Stomach (tissue), 9 donors: ENCODE data around the gene ZC3H11A. TPM values are rescaled to one million over a fixed set of nuclear protein-coding genes. Genes with fewer than 3 reads are reported as not detected.

Source experiments
- DNase-seq, 2 donors: peaks; one replicate each; pipeline versions ENCODE4 v3.0.0 to v3.0.0-alpha.2; 2013 to 2019
- H3K27ac ChIP-seq, 5 donors: fragments of 200-600 bp in 4 of 5; sonication (generic) in 4 of 5; one replicate each; pipeline ENCODE4 v1.5.1; 2013 to 2019; ENCODE audit warnings: mild to moderate bottlenecking in 1 of 5, moderate library complexity in 1 of 5
- H3K27me3 ChIP-seq, 3 donors: fragments of 200-600 bp; sonication (generic); one replicate each; pipeline ENCODE4 v1.5.1; 2017 to 2019; ENCODE audit warnings: mixed run types in 1 of 3
- H3K36me3 ChIP-seq, 4 donors: fragments of 200-600 bp; sonication (generic); 1 replicate in 3 of 4; 2 replicates in 1 of 4; pipeline ENCODE4 v1.5.1; 2016 to 2019
- H3K4me1 ChIP-seq, 4 donors: fragments of 200-600 bp; sonication (generic); one replicate each; pipeline ENCODE4 v1.5.1; 2016 to 2019
- H3K4me3 ChIP-seq, 4 donors: fragments of 200-600 bp; sonication (generic) in 3 of 4; one replicate each; pipeline ENCODE4 v1.5.1; 2016 to 2019; ENCODE audit warnings: mild to moderate bottlenecking in 1 of 4
- H3K9me3 ChIP-seq, 4 donors: fragments of 200-600 bp; sonication (generic); one replicate each; pipeline ENCODE4 v1.5.1; 2016 to 2019
- CTCF ChIP-seq, 7 experiments: fragments of 450-650 bp in 4 of 7; fragments of 200-600 bp in 3 of 7; sonication (generic) in 3 of 7; IDR thresholded peaks; one replicate each; pipeline ENCODE4 v1.5.1; 2016 to 2019; ENCODE audit warnings: antibody characterized with exemption in 7 of 7, control low read depth in 2 of 7, mild to moderate bottlenecking in 1 of 7
- EP300 ChIP-seq: sonication (generic); formaldehyde crosslinking; IDR thresholded peaks from one replicate; pipeline ENCODE4 v1.6.1; 2017; ENCODE audit warnings: antibody characterized with exemption
- POLR2A ChIP-seq, 4 donors: fragments of 450-650 bp; IDR thresholded peaks; one replicate each; pipeline ENCODE4 v1.6.1; 2016; ENCODE audit warnings: antibody characterized with exemption in 4 of 4, control low read depth in 2 of 4, mild to moderate bottlenecking in 1 of 4, moderate library complexity in 1 of 4
- POLR2AphosphoS5 ChIP-seq, 3 donors: sonication (generic); formaldehyde crosslinking; IDR thresholded peaks; one replicate each; pipeline ENCODE4 v1.6.1; 2016; ENCODE audit warnings: antibody characterized with exemption in 3 of 3
- WGBS, 5 donors: extraction: QIAGEN DNeasy Blood & Tissue Kit in 3 of 5; methylation state at CpG; one replicate each; pipeline versions ENCODE4 v1.1.5 to v1.1.7; 2013 to 2018; 5-methylcytosine and 5-hydroxymethylcytosine counted together
- intact Hi-C: fragments of 100-400 bp; cut with DNase I; formaldehyde crosslinking; loops from one replicate; pipeline ENCODE4 v1.15.1; 2023; ENCODE audit warnings: low total_unique reads
- polyA plus RNA-seq, 3 donors: library from polyadenylated mRNA; stranded (reverse); fragments of 200-250 nt; gene quantifications; one replicate each; pipeline ENCODE4 v1.2.3, GENCODE V29; 2013
- total RNA-seq, 5 donors: library from RNA; depleted of rRNA; stranded (reverse); fragments of >200 nt; gene quantifications; one replicate each; pipeline versions ENCODE4 v1.1.0 to v1.2.3, GENCODE V29; 2014 to 2016
- donor health status: healthy with polysubstance abuse.
- donor health status: Bipolar disorder and iron deficiency.
- donor health status: healthy.

The ZC3H11A gene
- total and polyA plus RNA-seq, 8 donors, result 25.0 to 160 (median 69.4) TPM

GRCh38 chr1:203769505-203770343, 25.7 kb upstream of the ZC3H11A start:
- peak; percentile 74 to 95 for DNase-seq
- H3K27ac ChIP-seq, result peak overlapping the region in 4 of 5 donors; percentile 74 to 88 (median 76)
- H3K36me3 ChIP-seq, result peaks cover 0 to 3% (median 0%) of the 10 kb centered on the region in 4 donors
- 25 to 41% (median 28%) methylated on average over 14 to 15 of the region's 15 CpGs for WGBS, 5 donors
- peak overlapping the region in 1 of 4 donors; percentile 14 for H3K4me3 ChIP-seq
- peak in 2 of 3 donors; percentile 58 to 84 for TF ChIP-seq POLR2AphosphoS5 (IDR thresholded peaks at IDR 0.05)
- TF ChIP-seq EP300, result no peak
- TF ChIP-seq POLR2A (IDR thresholded peaks at IDR 0.05), result no peak
- TF ChIP-seq CTCF (IDR thresholded peaks at IDR 0.05), result no peak
- H3K27me3 ChIP-seq, result no peaks in the 10 kb centered on the region
- no peaks in the 10 kb centered on the region for H3K9me3 ChIP-seq
- intact Hi-C loops, result no loop called here
- peaks cover 6 to 27% (median 18%) of the 10 kb centered on the region in 4 donors for H3K4me1 ChIP-seq

DNA sequence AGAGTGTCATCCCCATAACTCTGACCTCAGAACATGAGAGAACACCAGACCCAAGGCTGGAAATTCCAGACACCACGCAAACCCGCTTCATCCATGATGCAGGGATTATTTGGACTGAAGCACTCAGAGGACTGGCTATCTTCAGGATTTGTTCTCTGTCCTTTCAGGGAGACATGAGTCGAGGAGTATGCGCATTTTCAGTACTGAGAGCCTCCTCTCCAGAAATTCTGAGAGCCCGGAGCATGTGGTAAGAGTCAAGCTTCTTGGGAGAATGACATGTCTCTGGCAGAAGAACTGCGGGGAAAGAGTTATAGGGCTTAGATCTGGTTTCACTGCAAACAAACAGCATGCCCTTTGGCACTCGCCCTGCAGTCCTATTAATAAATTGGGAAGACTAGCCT, 23.5 kb upstream of the ZC3H11A start:
- Histone ChIP-seq H3K36me3 (peaks cover 0 to 3% (median 0%) of the 10 kb centered on the region in 4 donors), H3K9me3 (no peaks in the 10 kb centered on the region), H3K4me1 (peaks cover 6 to 27% (median 18%) of the 10 kb centered on the region in 4 donors), H3K27ac (peak overlapping the region in 4 of 5 donors; percentile 27 to 88 (median 40)), H3K4me3 (no peak overlapping the region), H3K27me3 (no peaks in the 10 kb centered on the region)
- peak in 1 of 2 donors; percentile 70 for DNase-seq
- TF ChIP-seq POLR2AphosphoS5 (IDR thresholded peaks at IDR 0.05) (peak in 2 of 3 donors; percentile 24 to 39), CTCF (IDR thresholded peaks at IDR 0.05) (no peak), EP300 (peak; percentile 50), POLR2A (IDR thresholded peaks at IDR 0.05) (no peak)
- intact Hi-C loops, result no loop called here
- 58 to 79% (median 66%) methylated on average over 7 of the region's 7 CpGs for WGBS, 5 donors

GRCh38 chr1:203772836-203773235, 22.6 kb upstream of the ZC3H11A start:
- 82 to 97% (median 92%) methylated on average over 1 of the region's 1 CpG for WGBS, 5 donors
- H3K9me3 ChIP-seq, result no peaks in the 10 kb centered on the region
- TF ChIP-seq EP300, result no peak
- TF ChIP-seq POLR2A (IDR thresholded peaks at IDR 0.05), result no peak
- no peak for TF ChIP-seq CTCF (IDR thresholded peaks at IDR 0.05)
- TF ChIP-seq POLR2AphosphoS5 (IDR thresholded peaks at IDR 0.05), result no peak

DNA sequence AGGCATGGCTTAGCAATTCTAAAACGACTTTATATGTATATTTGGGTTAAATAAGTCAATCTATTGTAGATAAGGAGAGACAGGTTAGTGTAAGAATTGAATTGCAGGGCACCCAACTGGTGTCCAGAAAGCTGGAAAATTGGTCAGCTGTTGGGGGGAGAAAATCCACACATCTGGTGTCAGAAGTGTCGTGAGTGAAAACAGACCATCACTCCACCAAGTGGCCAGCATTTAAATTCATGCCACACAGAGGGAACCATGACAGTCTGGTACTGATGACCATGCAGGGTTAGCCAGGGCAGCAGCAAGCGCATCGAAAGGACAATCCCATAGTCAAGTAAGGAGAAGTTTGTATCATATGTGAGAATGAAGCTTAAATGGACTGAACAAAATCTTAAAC, 18.8 kb upstream of the ZC3H11A start:
- no peak for DNase-seq
- no peak overlapping the region for H3K27ac ChIP-seq
- WGBS, 5 donors, result 53 to 58% (median 55%) methylated on average over 4 of the region's 4 CpGs
- TF ChIP-seq EP300 (no peak), POLR2AphosphoS5 (IDR thresholded peaks at IDR 0.05) (no peak), POLR2A (IDR thresholded peaks at IDR 0.05) (no peak), CTCF (IDR thresholded peaks at IDR 0.05) (no peak)
- H3K9me3 ChIP-seq, result no peaks in the 10 kb centered on the region
- intact Hi-C loops, result no loop called here
- no peaks in the 10 kb centered on the region for H3K27me3 ChIP-seq
- H3K36me3 ChIP-seq, result peaks cover 0 to 3% (median 0%) of the 10 kb centered on the region in 4 donors
- H3K4me1 ChIP-seq, result peaks cover 0 to 8% (median 1%) of the 10 kb centered on the region in 4 donors
- H3K4me3 ChIP-seq, result no peak overlapping the region

More at GRCh38 chr1:203772836-203773235, 22.6 kb upstream of the ZC3H11A start:
- DNase-seq, result no peak
- Histone ChIP-seq H3K4me3 (no peak overlapping the region), H3K27me3 (no peaks in the 10 kb centered on the region), H3K36me3 (peaks cover 0 to 3% (median 0%) of the 10 kb centered on the region in 4 donors), H3K4me1 (peaks cover 6 to 27% (median 18%) of the 10 kb centered on the region in 4 donors), H3K27ac (peak overlapping the region in 1 of 5 donors; percentile 88)
- intact Hi-C loops, result no loop called here
